Measurements from ENCODE around the gene TSSK3. TPM values are rescaled to one million over a fixed set of nuclear protein-coding genes. Genes with fewer than 3 reads are reported as not detected.
"Not testable (repeated sequence)": the region's sequence is repeated elsewhere in the genome, so short reads cannot be mapped to it uniquely, and the experiment has no call there.

TSSK3 gene
- total and polyA plus RNA-seq, 2 donors (not counting 1 experiment from before 2014, with no cell fraction given): 1.8 to 11.6 TPM

- not testable (repeated sequence) for H3K27me3 ChIP-seq (replicated peaks in 1 of 4; ENCODE audit: control extremely low read depth in 1 of 4, control insufficient read depth in 3 of 4, insufficient read depth in 4 of 4, low read length in 3 of 4); H3K9ac ChIP-seq (ENCODE audit: low read length); H3K27me3 Mint-ChIP-seq; H3K4me3 Mint-ChIP-seq; DNase-seq; H4K20me1 ChIP-seq (ENCODE audit: control insufficient read depth, insufficient read depth, low read length, poor library complexity, severe bottlenecking); H3K9me3 ChIP-seq (ENCODE audit: control extremely low read depth in 1 of 3, control insufficient read depth in 2 of 3, insufficient read depth in 1 of 3, low read length in 2 of 3); H3K4me3 ChIP-seq (ENCODE audit: control extremely low read depth in 1 of 5, extremely low read depth in 1 of 5, insufficient read depth in 1 of 5, low read depth in 2 of 5, low read length in 4 of 5); ATAC-seq (ENCODE audit: low read depth); H3K27ac Mint-ChIP-seq; H3K79me2 ChIP-seq (ENCODE audit: control insufficient read depth, insufficient read depth, low read length); H3K4me2 ChIP-seq (replicated peaks; ENCODE audit: low read depth, low read length, poor library complexity, severe bottlenecking); H3K27ac ChIP-seq (ENCODE audit: low read length in 2 of 2); H2AFZ ChIP-seq (ENCODE audit: insufficient read depth, low read depth, low read length, poor library complexity, severe bottlenecking); H3K36me3 ChIP-seq (replicated peaks in 1 of 2; ENCODE audit: control extremely low read depth in 1 of 2, control insufficient read depth in 1 of 2, extremely low read depth in 1 of 2, insufficient read depth in 2 of 2, low read length in 1 of 2); H3K9me3 Mint-ChIP-seq (ENCODE audit: insufficient read depth)
- peaks cover 20 to 30% of the 10 kb centered on the region in 2 donors for H3K4me1 ChIP-seq (ENCODE audit: control insufficient read depth in 2 of 2, insufficient read depth in 2 of 2, low read length in 2 of 2)
- ChIA-PET POLR2A (interaction anchor here (0.9 kb wide), 1 partner anchor 20 kb away, joined by 5 read pairs; the partner anchor contains the start of gene MARCKSL1), CTCF (interaction anchor here (0.6 to 1.5 kb wide), 3 partner anchors 12 to 172 kb away, joined by 3 to 4 read pairs (median 3); no protein-coding TSS in a partner anchor)
- intact Hi-C loops (cut with micrococcal nuclease): loop anchor here (10.0 kb wide), 1 partner anchor 711 kb away; the partner anchor contains the start of gene PEF1
- 100% methylated on average over 4 of the region's 6 CpGs for WGBS (ENCODE audit: insufficient coverage)
- H3K4me1 Mint-ChIP-seq: peaks cover 24% of the 10 kb centered on the region
Observed at GRCh38 chr1:32355778-32356177, 6.6 kb upstream of the TSSK3 start.

GRCh38 chr1:32356478-32356877 is 5.9 kb upstream of the TSSK3 start:
- DNase-seq: no peak
- ChIA-PET POLR2A (no interaction called here), CTCF (interaction anchor here (1.5 kb wide), 1 partner anchor 11 kb away, joined by 4 read pairs; no protein-coding TSS in a partner anchor)
- Histone ChIP-seq H3K9ac (ENCODE audit: low read length) (no peak overlapping the region), H4K20me1 (ENCODE audit: control insufficient read depth, insufficient read depth, low read length, poor library complexity, severe bottlenecking) (no peaks in the 10 kb centered on the region), H3K4me1 (ENCODE audit: control insufficient read depth in 2 of 2, insufficient read depth in 2 of 2, low read length in 2 of 2) (peaks cover 25 to 35% of the 10 kb centered on the region in 2 donors), H3K27ac (ENCODE audit: low read length in 2 of 2) (no peak overlapping the region), H3K27me3 (replicated peaks in 1 of 4; ENCODE audit: control extremely low read depth in 1 of 4, control insufficient read depth in 3 of 4, insufficient read depth in 4 of 4, low read length in 3 of 4) (no peaks in the 10 kb centered on the region), H2AFZ (ENCODE audit: insufficient read depth, low read depth, low read length, poor library complexity, severe bottlenecking) (no peak overlapping the region), H3K9me3 (ENCODE audit: control extremely low read depth in 1 of 3, control insufficient read depth in 2 of 3, insufficient read depth in 1 of 3, low read length in 2 of 3) (no peaks in the 10 kb centered on the region), H3K4me3 (ENCODE audit: control extremely low read depth in 1 of 5, extremely low read depth in 1 of 5, insufficient read depth in 1 of 5, low read depth in 2 of 5, low read length in 4 of 5) (no peak overlapping the region), H3K36me3 (replicated peaks in 1 of 2; ENCODE audit: control extremely low read depth in 1 of 2, control insufficient read depth in 1 of 2, extremely low read depth in 1 of 2, insufficient read depth in 2 of 2, low read length in 1 of 2) (no peaks in the 10 kb centered on the region), H3K4me2 (replicated peaks; ENCODE audit: low read depth, low read length, poor library complexity, severe bottlenecking) (no peak overlapping the region), H3K79me2 (ENCODE audit: control insufficient read depth, insufficient read depth, low read length) (no peaks in the 10 kb centered on the region)
- H3K4me1 Mint-ChIP-seq: peaks cover 22% of the 10 kb centered on the region
- no peaks in the 10 kb centered on the region for H3K27me3 Mint-ChIP-seq
- no peak overlapping the region for H3K27ac Mint-ChIP-seq
- TF ChIP-seq EZH2 (IDR thresholded peaks at IDR 0.05; ENCODE audit: borderline replicate concordance, insufficient read depth, low read depth, low read length, poor library complexity, severe bottlenecking): no peak
- TF ChIP-seq CTCF (IDR thresholded peaks at IDR 0.05): no peak
- intact Hi-C loops (cut with micrococcal nuclease): loop anchor here (10.0 kb wide), 1 partner anchor 712 kb away; the partner anchor contains the start of gene PEF1
- no peak overlapping the region for H3K4me3 Mint-ChIP-seq
- no peaks in the 10 kb centered on the region for H3K9me3 Mint-ChIP-seq (ENCODE audit: insufficient read depth)
- no CpG with 5 or more reads among the region's 1 CpG for WGBS (ENCODE audit: insufficient coverage)
- ATAC-seq (ENCODE audit: low read depth): no peak

Data from B cell (primary cell).